Testis (tissue), 2 donors: Measurements from ENCODE around the gene C22orf31.

Experiments
- CTCF ChIP-seq, 3 experiments: fragments of 450-650 bp in 2 of 3; fragments of 200-600 bp in 1 of 3; sonication (generic) in 1 of 3; IDR thresholded peaks; one replicate each; pipeline ENCODE4 v1.5.1; 2016 to 2019; ENCODE audit warnings: antibody characterized with exemption in 3 of 3, mild to moderate bottlenecking in 2 of 3, moderate library complexity in 1 of 3
- POLR2A ChIP-seq: fragments of 450-650 bp; IDR thresholded peaks from one replicate; pipeline ENCODE4 v1.6.1; 2017; ENCODE audit warnings: antibody characterized with exemption, mild to moderate bottlenecking, moderate library complexity

- no peak for TF ChIP-seq CTCF (IDR thresholded peaks at IDR 0.05)
- TF ChIP-seq POLR2A = no peak
Measured at GRCh38 chr22:29073618-29074275, 12.1 kb upstream of the C22orf31 start.
